Peyer's patch (tissue), 4 donors: ENCODE results near the gene KRT1. TPM values are rescaled to one million over a fixed set of nuclear protein-coding genes. Genes with fewer than 3 reads are reported as not detected.

Source experiments
- DNase-seq, 3 donors: peaks; one replicate each; pipeline ENCODE4 v3.0.0-alpha.2; 2017 to 2019
- H3K27ac ChIP-seq, 4 donors: fragments of 200-600 bp; sonication (generic); one replicate each; pipeline ENCODE4 v1.5.1; 2016 to 2019
- H3K27me3 ChIP-seq, 2 donors: fragments of 200-600 bp; sonication (generic); one replicate each; pipeline ENCODE4 v1.5.1; 2019
- H3K36me3 ChIP-seq, 3 donors: fragments of 200-600 bp; sonication (generic); one replicate each; pipeline ENCODE4 v1.5.1; 2016 to 2019
- H3K4me1 ChIP-seq, 4 donors: fragments of 200-600 bp; sonication (generic); one replicate each; pipeline ENCODE4 v1.5.1; 2016 to 2019
- H3K4me3 ChIP-seq, 4 donors: fragments of 200-600 bp; sonication (generic); 1 replicate in 3 of 4; 2 replicates in 1 of 4; pipeline ENCODE4 v1.5.1; 2016 to 2019; ENCODE audit warnings: mild to moderate bottlenecking in 1 of 4
- H3K9me3 ChIP-seq, 4 donors: fragments of 200-600 bp; sonication (generic); one replicate each; pipeline ENCODE4 v1.5.1; 2016 to 2019; ENCODE audit warnings: mild to moderate bottlenecking in 1 of 4
- POLR2A ChIP-seq, 2 donors: fragments of 450-650 bp; IDR thresholded peaks; one replicate each; pipeline ENCODE4 v1.5.1; 2017; ENCODE audit warnings: antibody characterized with exemption in 2 of 2, mild to moderate bottlenecking in 2 of 2, moderate library complexity in 2 of 2
- total RNA-seq, 4 donors: library from RNA; depleted of rRNA; stranded (reverse); fragments of >200 nt; gene quantifications; one replicate each; pipeline ENCODE4 v1.1.0, GENCODE V29; 2016
- TF ChIP-seq, protein P1 (sequence below), 6 experiments: fragments of 450-650 bp in 4 of 6; fragments of 200-600 bp in 2 of 6; sonication (generic) in 1 of 6; IDR thresholded peaks; one replicate each; pipeline ENCODE4 v1.5.1; 2017 to 2019; ENCODE audit warnings: antibody characterized with exemption in 6 of 6, mild to moderate bottlenecking in 3 of 6, moderate library complexity in 1 of 6

Gene KRT1
- total RNA-seq, 4 donors from 2014 or later, result 0.76 to 1.7 (median 0.94) TPM; not detected in 1

DNA sequence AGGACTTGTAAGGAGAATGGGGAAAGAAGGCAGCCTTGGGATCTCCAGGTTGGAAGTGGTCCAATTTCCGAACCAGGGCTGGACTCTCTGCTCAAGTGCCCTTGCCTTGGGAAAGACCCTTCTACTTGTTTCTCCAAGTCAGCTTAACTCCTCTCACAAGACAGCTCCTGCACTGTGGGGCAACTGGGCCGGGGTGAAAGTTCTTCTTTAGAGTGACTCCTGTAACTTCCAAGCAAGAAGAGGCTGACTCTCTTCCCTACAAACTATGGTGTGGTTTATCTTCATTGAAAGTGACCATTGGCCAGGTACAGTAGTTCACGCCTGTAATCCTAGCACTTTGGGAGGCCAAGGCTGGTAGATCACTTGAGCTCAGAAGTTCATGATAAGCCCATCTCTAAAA lies 13.7 kb downstream of the KRT1 start:
- no peak for DNase-seq

DNA sequence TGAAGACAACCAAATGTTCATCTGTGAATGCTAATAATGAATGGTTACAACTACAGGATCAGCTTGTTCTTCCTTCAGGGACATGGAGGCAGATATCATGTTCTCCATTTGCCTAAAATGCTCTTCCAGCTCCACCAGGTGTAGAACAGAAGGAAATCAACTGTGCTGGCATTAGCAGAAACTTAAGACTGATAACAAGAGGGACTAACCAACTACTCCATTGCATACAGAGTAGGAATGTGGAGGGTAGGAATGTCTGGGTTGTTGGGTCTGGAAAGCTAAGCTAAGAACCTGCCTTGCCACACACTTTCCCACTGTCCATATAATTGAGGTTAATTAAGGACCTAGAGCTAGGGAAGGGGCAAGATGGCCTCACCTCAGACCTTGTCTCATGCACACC lies 16.8 kb downstream of the KRT1 start:
- TF ChIP-seq, protein P1, sequence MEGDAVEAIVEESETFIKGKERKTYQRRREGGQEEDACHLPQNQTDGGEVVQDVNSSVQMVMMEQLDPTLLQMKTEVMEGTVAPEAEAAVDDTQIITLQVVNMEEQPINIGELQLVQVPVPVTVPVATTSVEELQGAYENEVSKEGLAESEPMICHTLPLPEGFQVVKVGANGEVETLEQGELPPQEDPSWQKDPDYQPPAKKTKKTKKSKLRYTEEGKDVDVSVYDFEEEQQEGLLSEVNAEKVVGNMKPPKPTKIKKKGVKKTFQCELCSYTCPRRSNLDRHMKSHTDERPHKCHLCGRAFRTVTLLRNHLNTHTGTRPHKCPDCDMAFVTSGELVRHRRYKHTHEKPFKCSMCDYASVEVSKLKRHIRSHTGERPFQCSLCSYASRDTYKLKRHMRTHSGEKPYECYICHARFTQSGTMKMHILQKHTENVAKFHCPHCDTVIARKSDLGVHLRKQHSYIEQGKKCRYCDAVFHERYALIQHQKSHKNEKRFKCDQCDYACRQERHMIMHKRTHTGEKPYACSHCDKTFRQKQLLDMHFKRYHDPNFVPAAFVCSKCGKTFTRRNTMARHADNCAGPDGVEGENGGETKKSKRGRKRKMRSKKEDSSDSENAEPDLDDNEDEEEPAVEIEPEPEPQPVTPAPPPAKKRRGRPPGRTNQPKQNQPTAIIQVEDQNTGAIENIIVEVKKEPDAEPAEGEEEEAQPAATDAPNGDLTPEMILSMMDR (IDR thresholded peaks at IDR 0.05), result no peak
- TF ChIP-seq POLR2A (IDR thresholded peaks at IDR 0.05), result no peak
- H3K4me3 ChIP-seq, result no peak overlapping the region
- H3K4me1 ChIP-seq, result no peaks in the 10 kb centered on the region
- DNase-seq, result no peak
- H3K36me3 ChIP-seq, result no peaks in the 10 kb centered on the region
- no peaks in the 10 kb centered on the region for H3K9me3 ChIP-seq
- H3K27me3 ChIP-seq, result no peaks in the 10 kb centered on the region
- no peak overlapping the region for H3K27ac ChIP-seq

More for the DNA sequence above, 13.7 kb downstream of the KRT1 start:
- no peak for TF ChIP-seq POLR2A (IDR thresholded peaks at IDR 0.05)
- TF ChIP-seq, protein P1 (IDR thresholded peaks at IDR 0.05), result no peak
- Histone ChIP-seq H3K27me3 (no peaks in the 10 kb centered on the region), H3K27ac (no peak overlapping the region), H3K4me3 (no peak overlapping the region), H3K4me1 (no peaks in the 10 kb centered on the region), H3K36me3 (no peaks in the 10 kb centered on the region), H3K9me3 (no peaks in the 10 kb centered on the region)

DNA sequence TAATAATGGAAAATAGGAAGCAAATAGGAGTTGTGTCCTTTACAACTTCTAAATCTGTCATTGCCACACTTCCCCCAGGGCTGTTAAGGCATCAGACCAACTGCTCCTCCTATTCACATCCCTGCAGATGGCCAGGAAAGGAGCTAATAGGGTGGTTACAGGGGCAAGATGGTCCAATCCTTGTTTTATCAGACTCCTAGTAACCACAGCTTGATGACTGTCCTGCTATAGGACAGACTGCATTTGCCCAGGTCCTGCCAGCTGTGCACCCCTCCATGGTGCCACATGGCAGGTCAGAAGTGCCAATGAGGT lies 17.3 kb downstream of the KRT1 start:
- Histone ChIP-seq H3K36me3 (no peaks in the 10 kb centered on the region), H3K4me1 (no peaks in the 10 kb centered on the region), H3K27ac (no peak overlapping the region), H3K9me3 (no peaks in the 10 kb centered on the region), H3K27me3 (no peaks in the 10 kb centered on the region), H3K4me3 (no peak overlapping the region)
- DNase-seq, result no peak
- TF ChIP-seq, protein P1 (IDR thresholded peaks at IDR 0.05), result no peak
- TF ChIP-seq POLR2A (IDR thresholded peaks at IDR 0.05), result no peak

DNA sequence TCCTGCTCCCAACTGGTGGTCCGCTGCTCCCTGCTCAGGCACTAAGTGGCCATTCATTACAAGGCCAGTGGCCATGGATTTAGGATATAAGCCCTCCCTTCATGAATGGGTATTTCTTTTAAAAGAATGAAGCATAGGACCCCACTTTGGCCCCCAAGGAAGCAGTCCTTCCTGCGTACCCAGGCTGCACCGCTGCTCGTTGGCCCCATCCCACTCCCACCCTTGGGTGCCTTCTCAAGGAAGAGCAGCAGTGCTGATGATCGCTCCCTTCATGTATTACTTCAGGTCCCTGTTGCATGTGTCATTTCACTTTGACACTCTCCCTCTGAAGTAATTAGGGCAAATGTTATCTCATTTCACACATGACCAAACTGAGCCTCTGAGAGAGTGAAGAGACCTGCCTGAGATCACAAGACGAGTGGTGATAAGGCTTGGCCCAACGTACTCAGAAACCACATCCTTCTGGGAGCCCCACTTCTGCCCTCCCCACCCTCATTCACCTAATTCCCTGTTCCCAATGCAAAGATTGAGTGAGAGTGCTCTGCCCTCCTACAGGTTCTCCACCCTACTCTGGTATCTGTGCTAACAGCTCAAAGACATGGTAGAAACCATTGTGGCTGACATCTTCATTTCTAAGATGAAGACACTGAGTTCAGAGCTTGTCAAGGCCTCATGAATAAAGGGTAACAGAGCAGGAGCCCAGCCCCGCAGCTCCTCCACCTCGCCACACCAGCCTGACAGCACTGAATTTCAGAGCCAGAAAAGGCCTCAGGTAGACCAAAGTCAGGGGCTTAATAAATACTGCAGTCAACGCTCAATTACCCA lies 17.9 kb downstream of the KRT1 start:
- H3K9me3 ChIP-seq, result no peaks in the 10 kb centered on the region
- no peak overlapping the region for H3K27ac ChIP-seq
- no peak for DNase-seq
- no peak for TF ChIP-seq POLR2A (IDR thresholded peaks at IDR 0.05)
- TF ChIP-seq, protein P1 (IDR thresholded peaks at IDR 0.05), result no peak
- H3K4me3 ChIP-seq, result no peak overlapping the region
- H3K36me3 ChIP-seq, result no peaks in the 10 kb centered on the region
- no peaks in the 10 kb centered on the region for H3K27me3 ChIP-seq
- H3K4me1 ChIP-seq, result no peaks in the 10 kb centered on the region

DNA sequence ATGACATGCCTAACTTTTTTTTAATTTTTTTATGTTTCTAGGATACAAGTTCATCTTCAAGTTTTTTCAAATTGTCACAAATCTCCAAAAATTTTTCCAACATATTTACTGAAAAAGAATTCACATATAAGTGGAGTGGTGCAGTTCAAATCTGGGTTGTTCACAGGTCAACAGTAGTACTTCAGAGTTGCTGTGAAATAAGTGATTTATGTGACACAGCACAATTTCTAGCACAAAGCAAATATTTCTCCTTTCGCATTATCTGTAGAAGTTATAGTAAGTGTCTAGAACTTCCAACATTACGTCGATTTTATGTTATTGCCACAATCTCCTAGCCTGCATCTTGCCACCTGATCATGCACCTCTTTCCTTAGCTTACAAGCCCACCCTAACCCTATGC lies 18.5 kb downstream of the KRT1 start:
- Histone ChIP-seq H3K27ac (no peak overlapping the region), H3K36me3 (no peaks in the 10 kb centered on the region), H3K9me3 (no peaks in the 10 kb centered on the region), H3K4me3 (no peak overlapping the region), H3K27me3 (no peaks in the 10 kb centered on the region), H3K4me1 (no peaks in the 10 kb centered on the region)
- TF ChIP-seq POLR2A (IDR thresholded peaks at IDR 0.05), result no peak
- TF ChIP-seq, protein P1 (IDR thresholded peaks at IDR 0.05), result no peak
- no peak for DNase-seq
